ENCODE data around the gene GM2A. TPM values are rescaled to one million over a fixed set of nuclear protein-coding genes. Genes with fewer than 3 reads are reported as not detected.

GM2A gene
- total RNA-seq, 3 donors from 2014 or later: 22.0 to 32.1 (median 30.9) TPM

DNA sequence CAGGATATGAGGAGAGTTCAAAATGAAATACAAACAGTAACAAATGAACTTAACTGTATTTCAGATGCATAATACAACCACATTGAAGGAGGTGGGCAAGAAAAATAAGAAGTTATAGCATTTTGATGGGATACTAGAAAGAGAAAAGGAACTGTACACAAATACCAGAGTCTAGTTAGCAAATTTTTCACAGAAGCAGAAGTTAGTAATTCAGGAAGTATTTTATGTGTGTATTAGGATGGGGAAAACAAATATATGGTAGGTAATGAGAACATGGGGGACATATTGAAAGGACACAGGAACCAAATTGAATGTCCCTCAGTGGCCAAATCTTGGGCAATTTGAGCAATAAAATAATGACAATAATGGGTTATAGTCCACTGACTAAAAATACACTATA lies 18.4 kb downstream of the GM2A start:
- no peak for DNase-seq
- Histone ChIP-seq H3K4me1 (ENCODE audit: low read depth) (no peaks in the 10 kb centered on the region), H3K36me3 (ENCODE audit: low read depth) (no peaks in the 10 kb centered on the region), H3K4me3 (no peak overlapping the region), H3K9me3 (no peaks in the 10 kb centered on the region)
- intact Hi-C loops (cut with DNase I, micrococcal nuclease): no loop called here
- TF ChIP-seq, protein P1, sequence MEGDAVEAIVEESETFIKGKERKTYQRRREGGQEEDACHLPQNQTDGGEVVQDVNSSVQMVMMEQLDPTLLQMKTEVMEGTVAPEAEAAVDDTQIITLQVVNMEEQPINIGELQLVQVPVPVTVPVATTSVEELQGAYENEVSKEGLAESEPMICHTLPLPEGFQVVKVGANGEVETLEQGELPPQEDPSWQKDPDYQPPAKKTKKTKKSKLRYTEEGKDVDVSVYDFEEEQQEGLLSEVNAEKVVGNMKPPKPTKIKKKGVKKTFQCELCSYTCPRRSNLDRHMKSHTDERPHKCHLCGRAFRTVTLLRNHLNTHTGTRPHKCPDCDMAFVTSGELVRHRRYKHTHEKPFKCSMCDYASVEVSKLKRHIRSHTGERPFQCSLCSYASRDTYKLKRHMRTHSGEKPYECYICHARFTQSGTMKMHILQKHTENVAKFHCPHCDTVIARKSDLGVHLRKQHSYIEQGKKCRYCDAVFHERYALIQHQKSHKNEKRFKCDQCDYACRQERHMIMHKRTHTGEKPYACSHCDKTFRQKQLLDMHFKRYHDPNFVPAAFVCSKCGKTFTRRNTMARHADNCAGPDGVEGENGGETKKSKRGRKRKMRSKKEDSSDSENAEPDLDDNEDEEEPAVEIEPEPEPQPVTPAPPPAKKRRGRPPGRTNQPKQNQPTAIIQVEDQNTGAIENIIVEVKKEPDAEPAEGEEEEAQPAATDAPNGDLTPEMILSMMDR (IDR thresholded peaks at IDR 0.05): no peak
- no peak for ATAC-seq

DNA sequence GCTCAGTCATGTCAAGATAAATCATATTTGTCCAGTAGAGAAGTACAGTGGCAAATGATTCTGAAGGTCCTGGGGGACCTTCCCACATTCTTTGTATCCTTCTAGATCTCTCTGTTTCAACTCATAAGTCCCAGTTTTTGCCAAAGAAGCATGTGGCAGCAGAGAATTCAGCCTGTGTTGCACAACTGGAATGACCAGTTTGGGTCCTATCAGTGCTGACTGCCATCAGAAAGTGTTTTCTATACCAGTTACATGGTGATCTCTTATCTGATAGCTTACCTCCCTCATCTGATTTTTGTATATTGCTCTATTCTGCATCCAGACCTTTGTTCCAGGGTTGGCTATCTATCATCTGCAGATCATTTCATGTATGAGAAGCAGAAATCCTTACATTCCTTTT lies 21.7 kb downstream of the GM2A start:
- no peak for ATAC-seq
- Histone ChIP-seq H3K4me1 (ENCODE audit: low read depth) (no peaks in the 10 kb centered on the region), H3K36me3 (ENCODE audit: low read depth) (no peaks in the 10 kb centered on the region), H3K4me3 (no peak overlapping the region), H3K9me3 (no peaks in the 10 kb centered on the region)
- intact Hi-C loops (cut with DNase I, micrococcal nuclease): no loop called here
- TF ChIP-seq, protein P1 (IDR thresholded peaks at IDR 0.05): no peak
- DNase-seq: no peak

DNA sequence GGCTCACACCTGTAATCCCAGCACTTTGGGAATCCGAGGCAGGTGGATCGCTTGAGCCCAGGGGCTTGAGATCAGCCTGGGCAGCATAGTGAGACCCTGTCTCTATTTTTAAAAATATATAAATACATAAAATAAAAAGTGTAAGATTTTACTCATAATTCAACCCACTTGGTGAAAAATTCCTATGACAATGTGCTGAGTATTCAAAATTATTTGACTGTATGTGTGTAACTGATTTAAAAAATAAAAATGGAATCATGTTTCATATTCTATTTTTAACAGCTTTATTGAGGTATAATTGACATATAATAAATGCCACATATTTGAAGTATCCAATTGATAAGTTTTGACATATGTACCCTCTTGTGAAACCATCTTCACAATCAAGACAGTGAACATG lies 22.8 kb downstream of the GM2A start:
- H3K4me1 ChIP-seq (ENCODE audit: low read depth): no peaks in the 10 kb centered on the region
- no peaks in the 10 kb centered on the region for H3K36me3 ChIP-seq (ENCODE audit: low read depth)
- DNase-seq: no peak
- intact Hi-C loops (cut with DNase I, micrococcal nuclease): no loop called here
- no peak overlapping the region for H3K4me3 ChIP-seq
- TF ChIP-seq, protein P1 (IDR thresholded peaks at IDR 0.05): no peak
- no peaks in the 10 kb centered on the region for H3K9me3 ChIP-seq
- no peak for ATAC-seq

DNA sequence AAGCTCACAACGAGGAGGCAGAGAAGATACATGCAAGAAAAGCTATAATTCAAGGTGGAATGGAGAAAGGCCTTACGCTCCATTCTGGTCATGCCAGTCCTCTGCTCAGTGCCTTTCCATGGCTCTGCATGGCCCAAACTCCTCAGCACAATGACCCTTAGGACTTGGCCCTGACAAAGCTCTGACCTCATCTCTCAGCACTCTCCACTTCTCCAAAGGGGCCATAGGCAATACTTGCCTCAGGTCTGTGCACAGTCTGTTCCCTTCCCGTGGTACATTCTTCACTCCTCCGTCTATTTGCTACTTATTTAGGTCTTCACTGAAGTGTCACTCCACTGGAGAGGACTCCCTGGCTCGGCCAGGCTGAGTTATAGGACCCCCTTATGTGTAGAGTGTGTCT lies 25.9 kb downstream of the GM2A start:
- Histone ChIP-seq H3K9me3 (no peaks in the 10 kb centered on the region), H3K4me1 (ENCODE audit: low read depth) (no peaks in the 10 kb centered on the region), H3K36me3 (ENCODE audit: low read depth) (no peaks in the 10 kb centered on the region), H3K4me3 (no peak overlapping the region)
- intact Hi-C loops (cut with DNase I, micrococcal nuclease): no loop called here
- ATAC-seq (no peak), DNase-seq (no peak)
- TF ChIP-seq, protein P1 (IDR thresholded peaks at IDR 0.05): no peak

DNA sequence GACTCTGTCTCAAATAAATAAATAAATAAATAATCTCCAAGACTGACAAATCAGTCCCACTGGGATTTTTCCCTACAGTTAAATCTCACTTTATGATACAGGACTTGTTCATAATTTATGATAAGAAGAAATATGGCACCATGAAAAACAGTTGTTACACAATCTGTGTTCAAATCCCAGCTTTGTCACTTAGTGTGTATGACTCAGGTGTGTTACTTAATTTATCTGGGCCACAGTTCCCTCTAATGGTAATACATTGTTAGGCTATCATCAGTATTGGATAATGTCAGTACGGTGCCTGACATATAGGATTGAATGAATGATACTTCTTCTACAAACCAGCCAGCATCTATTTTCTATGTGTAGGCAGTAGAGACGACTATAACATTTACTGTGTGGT lies 27.5 kb downstream of the GM2A start:
- no peak for ATAC-seq
- intact Hi-C loops (cut with DNase I, micrococcal nuclease): no loop called here
- Histone ChIP-seq H3K36me3 (ENCODE audit: low read depth) (no peaks in the 10 kb centered on the region), H3K9me3 (no peaks in the 10 kb centered on the region), H3K4me3 (no peak overlapping the region), H3K4me1 (ENCODE audit: low read depth) (no peaks in the 10 kb centered on the region)
- DNase-seq: no peak
- TF ChIP-seq, protein P1 (IDR thresholded peaks at IDR 0.05): no peak

DNA sequence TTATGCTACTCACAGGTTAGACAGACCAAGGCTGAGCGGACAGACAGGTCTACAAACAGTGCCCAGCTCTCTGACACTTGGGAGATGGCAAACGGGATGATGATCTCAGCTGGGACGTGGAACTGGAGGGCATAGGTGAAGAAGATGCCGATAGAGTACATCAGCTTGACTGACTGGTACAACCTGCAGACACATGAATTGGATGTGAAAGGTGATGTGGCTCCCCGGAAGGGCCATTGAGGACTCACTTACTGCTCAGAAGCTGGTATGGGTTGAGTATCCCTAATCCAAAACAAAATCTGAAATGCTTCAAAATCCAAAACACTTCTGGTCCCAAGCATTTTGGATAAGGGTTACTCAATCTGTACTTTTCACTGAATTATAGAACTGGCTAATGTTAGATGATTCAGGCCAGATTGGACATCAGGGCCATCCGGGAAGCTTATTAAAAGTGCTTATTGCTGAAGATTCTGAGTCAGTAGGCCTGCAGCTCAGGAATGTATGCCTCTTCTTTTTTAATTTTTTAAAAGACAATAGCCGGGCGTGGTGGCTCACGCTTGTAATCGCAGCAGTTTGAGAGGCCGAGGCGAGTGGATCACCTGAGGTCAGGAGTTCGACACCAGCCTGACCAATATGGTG lies 28.1 kb downstream of the GM2A start:
- intact Hi-C loops (cut with DNase I, micrococcal nuclease): no loop called here
- DNase-seq (no peak), ATAC-seq (no peak)
- no peaks in the 10 kb centered on the region for H3K4me1 ChIP-seq (ENCODE audit: low read depth)
- H3K36me3 ChIP-seq (ENCODE audit: low read depth): no peaks in the 10 kb centered on the region
- H3K9me3 ChIP-seq: no peaks in the 10 kb centered on the region
- TF ChIP-seq, protein P1 (IDR thresholded peaks at IDR 0.05): no peak
- no peak overlapping the region for H3K4me3 ChIP-seq
